Ishikawa (cell line): ENCODE measurements around the gene SPATA2.

Source experiments
- CEBPB ChIP-seq: IDR thresholded peaks from 2 replicates; pipeline ENCODE4 v1.6.1; 2012
- CREB1 ChIP-seq: IDR thresholded peaks from 2 replicates; pipeline ENCODE4 v1.6.1; 2012; ENCODE audit warnings: low read depth
- EP300 ChIP-seq: IDR thresholded peaks from 2 replicates; pipeline ENCODE4 v1.6.1; 2012; ENCODE audit warnings: borderline replicate concordance
- TAF1 ChIP-seq: IDR thresholded peaks from 2 replicates; pipeline ENCODE4 v1.6.1; 2012; ENCODE audit warnings: low read depth, mild to moderate bottlenecking
- USF1 ChIP-seq: IDR thresholded peaks from 2 replicates; pipeline ENCODE4 v1.6.1; 2012
- YY1 ChIP-seq: IDR thresholded peaks from 2 replicates; pipeline ENCODE4 v1.6.1; 2012; ENCODE audit warnings: low read depth
- TF ChIP-seq, protein P1 (sequence below): IDR thresholded peaks from 2 replicates; pipeline ENCODE4 v1.6.1; 2012; ENCODE audit warnings: low read depth, mild to moderate bottlenecking
- TF ChIP-seq, protein P2 (sequence below): IDR thresholded peaks from 2 replicates; pipeline ENCODE4 v1.6.1; 2012

DNA sequence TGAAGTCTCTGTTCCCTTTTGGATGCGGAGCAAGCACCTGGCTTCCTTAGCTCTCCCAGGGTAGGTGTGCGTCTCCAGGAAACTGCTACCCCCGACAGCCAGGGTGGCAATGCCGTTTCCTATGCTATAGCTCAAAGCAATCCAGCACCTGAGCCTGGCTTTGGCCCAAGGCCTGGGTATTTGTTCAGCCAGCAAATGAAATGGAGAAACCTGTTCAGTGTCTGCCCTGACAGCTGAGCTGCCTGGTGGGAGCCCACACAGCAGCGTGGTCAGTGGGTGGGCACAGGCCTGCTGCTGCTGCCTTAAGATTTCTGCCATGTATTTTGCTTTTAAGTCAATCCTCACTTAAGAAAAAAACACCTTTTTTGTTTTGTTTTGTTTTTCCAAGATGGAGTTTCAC is 13.7 kb downstream of the SPATA2 start:
- TF ChIP-seq CREB1: no peak
- no peak for TF ChIP-seq EP300
- no peak for TF ChIP-seq YY1
- TF ChIP-seq TAF1: no peak
- TF ChIP-seq, protein P1, sequence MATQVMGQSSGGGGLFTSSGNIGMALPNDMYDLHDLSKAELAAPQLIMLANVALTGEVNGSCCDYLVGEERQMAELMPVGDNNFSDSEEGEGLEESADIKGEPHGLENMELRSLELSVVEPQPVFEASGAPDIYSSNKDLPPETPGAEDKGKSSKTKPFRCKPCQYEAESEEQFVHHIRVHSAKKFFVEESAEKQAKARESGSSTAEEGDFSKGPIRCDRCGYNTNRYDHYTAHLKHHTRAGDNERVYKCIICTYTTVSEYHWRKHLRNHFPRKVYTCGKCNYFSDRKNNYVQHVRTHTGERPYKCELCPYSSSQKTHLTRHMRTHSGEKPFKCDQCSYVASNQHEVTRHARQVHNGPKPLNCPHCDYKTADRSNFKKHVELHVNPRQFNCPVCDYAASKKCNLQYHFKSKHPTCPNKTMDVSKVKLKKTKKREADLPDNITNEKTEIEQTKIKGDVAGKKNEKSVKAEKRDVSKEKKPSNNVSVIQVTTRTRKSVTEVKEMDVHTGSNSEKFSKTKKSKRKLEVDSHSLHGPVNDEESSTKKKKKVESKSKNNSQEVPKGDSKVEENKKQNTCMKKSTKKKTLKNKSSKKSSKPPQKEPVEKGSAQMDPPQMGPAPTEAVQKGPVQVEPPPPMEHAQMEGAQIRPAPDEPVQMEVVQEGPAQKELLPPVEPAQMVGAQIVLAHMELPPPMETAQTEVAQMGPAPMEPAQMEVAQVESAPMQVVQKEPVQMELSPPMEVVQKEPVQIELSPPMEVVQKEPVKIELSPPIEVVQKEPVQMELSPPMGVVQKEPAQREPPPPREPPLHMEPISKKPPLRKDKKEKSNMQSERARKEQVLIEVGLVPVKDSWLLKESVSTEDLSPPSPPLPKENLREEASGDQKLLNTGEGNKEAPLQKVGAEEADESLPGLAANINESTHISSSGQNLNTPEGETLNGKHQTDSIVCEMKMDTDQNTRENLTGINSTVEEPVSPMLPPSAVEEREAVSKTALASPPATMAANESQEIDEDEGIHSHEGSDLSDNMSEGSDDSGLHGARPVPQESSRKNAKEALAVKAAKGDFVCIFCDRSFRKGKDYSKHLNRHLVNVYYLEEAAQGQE: no peak
- TF ChIP-seq CEBPB: no peak
- no peak for TF ChIP-seq USF1
- TF ChIP-seq, protein P2, sequence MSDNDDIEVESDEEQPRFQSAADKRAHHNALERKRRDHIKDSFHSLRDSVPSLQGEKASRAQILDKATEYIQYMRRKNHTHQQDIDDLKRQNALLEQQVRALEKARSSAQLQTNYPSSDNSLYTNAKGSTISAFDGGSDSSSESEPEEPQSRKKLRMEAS: no peak
